Activated T-cell treated with anti-CD3 and anti-CD28 coated beads, Interleukin-2, amount 50 U/mL, for 4 hours (primary cell): ENCODE data around the gene HSPA1B. TPM values are rescaled to one million over a fixed set of nuclear protein-coding genes. Genes with fewer than 3 reads are reported as not detected.
"Not testable (repeated sequence)": the region's sequence is repeated elsewhere in the genome, so short reads cannot be mapped to it uniquely, and the experiment has no call there.

Experiments
- ATAC-seq, 2 donors: fragments of 200-7000 bp; cut with Tn5 transposase; one replicate each; pipeline ENCODE4 v1.10.0; 2021
- DNase-seq: peaks from one replicate; pipeline ENCODE4 v3.0.0-alpha.2; 2020
- H3K27me3 Mint-ChIP-seq: one replicate; pipeline ENCODE4 v1.8.0; 2021; ENCODE audit warnings: low read depth, mixed read lengths
- H3K36me3 Mint-ChIP-seq: one replicate; pipeline ENCODE4 v1.8.0; 2022; ENCODE audit warnings: mixed read lengths; ENCODE audit not compliant: insufficient read depth
- H3K4me1 Mint-ChIP-seq: one replicate; pipeline ENCODE4 v1.8.0; 2021; ENCODE audit warnings: low read depth, mixed read lengths
- H3K4me3 Mint-ChIP-seq: one replicate; pipeline ENCODE4 v1.8.0; 2021; ENCODE audit warnings: mild to moderate bottlenecking, moderate library complexity, mixed read lengths
- H3K9me3 Mint-ChIP-seq: one replicate; pipeline ENCODE4 v1.8.0; 2021; ENCODE audit warnings: mixed read lengths
- total RNA-seq, 3 donors: library from RNA; stranded (reverse); gene quantifications; one replicate each; pipeline ENCODE4 v1.2.1, GENCODE V29; 2021

HSPA1B gene
- total RNA-seq, 3 donors from 2014 or later = 76.1 to 97.7 (median 93.0) TPM

- H3K9me3 Mint-ChIP-seq, H3K4me3 Mint-ChIP-seq: not testable (repeated sequence)
- H3K4me1 Mint-ChIP-seq = peaks cover 13% of the 10 kb centered on the region
These were observed 41.1 kb downstream of the HSPA1B start for GRCh38 chr6:31868658-31868971.

DNA sequence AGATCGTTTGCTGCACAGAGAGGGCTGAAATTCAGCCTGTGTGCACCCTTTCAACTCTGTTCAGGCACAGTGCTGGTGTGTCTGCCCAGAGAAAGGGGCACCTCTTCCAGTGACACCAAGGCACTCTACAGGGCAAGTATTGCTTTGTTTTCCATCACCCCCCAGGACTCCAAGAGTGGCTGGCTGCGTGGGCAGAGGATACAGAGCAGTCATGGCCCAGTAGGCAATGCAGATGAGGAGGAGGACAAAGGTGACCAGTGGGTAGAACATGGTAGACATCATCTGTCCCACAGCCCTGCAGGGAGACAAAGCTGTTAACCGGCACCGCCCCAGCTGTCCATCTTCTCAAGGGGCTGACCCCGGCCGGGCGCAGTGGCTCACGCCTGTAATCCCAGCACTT is 41.8 kb downstream of the HSPA1B start:
- H3K27me3 Mint-ChIP-seq = no peaks in the 10 kb centered on the region
- H3K36me3 Mint-ChIP-seq = no peaks in the 10 kb centered on the region
- ATAC-seq (no peak), DNase-seq (no peak)
- peaks cover 10% of the 10 kb centered on the region for H3K4me1 Mint-ChIP-seq
- no peak overlapping the region for H3K4me3 Mint-ChIP-seq
- no peaks in the 10 kb centered on the region for H3K9me3 Mint-ChIP-seq

More at GRCh38 chr6:31868658-31868971, 41.1 kb downstream of the HSPA1B start:
- H3K36me3 Mint-ChIP-seq, H3K27me3 Mint-ChIP-seq, ATAC-seq, DNase-seq: not testable (repeated sequence)

DNA sequence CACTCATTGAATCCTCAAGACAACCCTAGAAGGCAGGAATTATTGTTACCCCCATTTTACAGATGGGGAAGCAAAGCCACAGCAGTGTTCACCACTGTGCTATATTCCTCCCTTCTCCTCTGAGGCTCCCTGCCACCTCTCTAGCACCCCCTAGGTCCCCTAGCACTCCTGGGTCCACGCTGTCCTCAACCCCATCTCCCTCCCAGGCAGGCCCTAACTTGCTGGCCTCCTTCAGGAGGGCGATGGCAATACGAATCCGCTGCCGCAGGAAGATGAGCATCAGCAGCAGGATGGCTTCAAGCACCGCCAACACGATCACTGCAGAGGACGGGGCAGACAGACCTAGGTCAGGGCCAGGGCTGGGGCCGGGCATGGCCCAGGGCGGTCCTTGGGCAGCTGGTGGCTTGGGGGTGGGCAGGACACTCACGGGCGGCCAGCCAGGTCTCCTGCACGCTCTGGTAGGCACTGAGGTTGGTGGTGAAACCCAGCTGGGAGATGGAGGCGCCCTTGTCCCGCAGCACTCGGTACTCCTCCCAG is 42.9 kb downstream of the HSPA1B start:
- H3K9me3 Mint-ChIP-seq = no peaks in the 10 kb centered on the region
- ATAC-seq = no peak
- DNase-seq = no peak
- no peaks in the 10 kb centered on the region for H3K27me3 Mint-ChIP-seq
- H3K4me1 Mint-ChIP-seq = peaks cover 8% of the 10 kb centered on the region
- no peak overlapping the region for H3K4me3 Mint-ChIP-seq
- no peaks in the 10 kb centered on the region for H3K36me3 Mint-ChIP-seq

DNA sequence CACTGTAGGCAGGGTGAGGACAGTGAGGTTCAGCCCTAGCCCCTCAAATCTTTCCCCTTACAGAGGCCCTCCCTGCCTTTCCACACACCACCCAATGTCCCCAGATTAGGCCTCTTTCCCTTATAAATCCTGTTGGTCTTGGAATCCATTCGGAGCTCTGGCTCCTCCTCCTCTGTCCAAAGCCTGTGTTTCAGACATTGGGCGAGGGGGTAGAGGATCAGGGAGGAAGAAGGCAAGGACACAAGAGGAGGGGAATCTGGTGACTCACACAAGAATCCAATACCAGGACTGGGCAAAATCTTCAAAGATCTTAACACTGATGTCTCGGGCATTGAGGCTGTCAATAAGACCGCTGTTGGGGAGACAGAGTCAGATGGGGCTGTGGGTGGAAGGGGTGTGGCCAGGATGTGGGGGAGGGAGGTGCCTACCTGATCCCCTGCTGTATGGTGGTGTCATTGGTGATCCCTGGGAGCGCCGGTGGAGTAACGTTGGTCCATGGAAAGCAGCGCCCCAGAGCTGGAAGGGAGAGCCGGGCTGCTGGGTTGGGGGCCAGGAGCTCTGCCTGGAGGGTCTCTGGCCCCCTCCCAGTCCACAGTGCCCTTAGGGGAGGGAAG is 43.6 kb downstream of the HSPA1B start:
- ATAC-seq (no peak), DNase-seq (no peak)
- Mint-ChIP-seq H3K9me3 (no peaks in the 10 kb centered on the region), H3K36me3 (no peaks in the 10 kb centered on the region), H3K4me1 (peaks cover 8% of the 10 kb centered on the region), H3K27me3 (no peaks in the 10 kb centered on the region), H3K4me3 (no peak overlapping the region)

GRCh38 chr6:31874084-31874670 is 46.6 kb downstream of the HSPA1B start:
- ATAC-seq (peak in 1 of 2 donors; percentile 23), DNase-seq (no peak)
- no peak overlapping the region for H3K4me3 Mint-ChIP-seq
- peaks cover 8% of the 10 kb centered on the region for H3K4me1 Mint-ChIP-seq
- H3K27me3 Mint-ChIP-seq = no peaks in the 10 kb centered on the region
- no peaks in the 10 kb centered on the region for H3K9me3 Mint-ChIP-seq
- no peaks in the 10 kb centered on the region for H3K36me3 Mint-ChIP-seq

DNA sequence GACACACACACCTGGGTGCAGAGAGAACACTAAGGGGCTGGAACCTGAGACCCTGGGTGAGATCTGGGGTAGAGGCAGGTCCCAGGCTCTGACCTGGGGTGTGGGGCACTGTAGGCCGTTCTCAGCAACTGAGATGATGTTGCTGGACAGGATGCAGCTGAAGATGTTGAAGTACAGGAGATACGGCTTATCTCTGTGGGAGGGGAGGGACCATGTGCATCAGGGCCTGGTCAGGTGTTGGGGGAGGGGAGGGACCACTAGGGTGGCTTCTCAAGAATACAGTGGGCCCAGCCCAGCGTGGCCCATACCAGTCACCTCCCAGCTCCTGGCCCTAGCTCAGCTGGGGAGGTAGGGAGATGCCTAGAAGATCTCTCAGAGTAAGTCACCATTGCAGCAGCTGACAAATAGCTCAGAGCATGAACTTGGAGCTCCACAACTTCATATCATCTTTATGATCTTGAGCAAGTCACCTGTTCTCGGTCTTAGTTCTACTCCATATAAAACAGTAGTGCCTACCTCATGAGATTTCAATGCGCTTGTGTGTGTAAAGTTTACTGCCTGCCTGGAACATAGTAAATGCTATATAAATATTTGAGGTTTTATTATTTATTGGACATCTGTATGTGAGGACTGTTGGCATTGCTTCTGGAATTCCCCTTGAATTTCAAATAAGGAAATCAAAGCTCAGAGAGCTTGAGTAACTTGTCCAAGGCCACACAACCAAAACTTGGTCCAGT is 47.5 kb downstream of the HSPA1B start:
- Mint-ChIP-seq H3K27me3 (no peaks in the 10 kb centered on the region), H3K4me1 (peaks cover 8% of the 10 kb centered on the region), H3K36me3 (peaks cover 4% of the 10 kb centered on the region), H3K9me3 (no peaks in the 10 kb centered on the region), H3K4me3 (no peak overlapping the region)
- ATAC-seq = no peak
- no peak for DNase-seq

DNA sequence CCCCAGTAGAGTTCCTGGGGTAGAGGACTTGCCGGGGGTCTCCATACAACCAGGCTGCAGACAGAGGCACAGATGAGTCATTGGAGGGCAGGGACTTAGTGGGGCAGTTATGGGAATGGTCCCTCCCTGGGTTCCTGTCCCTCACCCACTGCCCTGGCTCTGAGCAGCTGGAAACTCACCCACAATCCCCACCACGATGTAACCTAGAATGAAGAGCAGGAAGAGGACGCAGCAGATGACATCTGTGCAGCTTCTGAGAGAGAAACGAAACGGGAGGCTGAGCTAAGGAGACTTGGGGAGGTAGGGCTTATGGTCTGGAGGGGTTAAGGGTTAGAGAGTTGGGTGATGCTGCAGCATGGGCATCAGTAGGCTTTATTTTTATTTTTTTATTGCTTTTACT is 48.3 kb downstream of the HSPA1B start:
- ATAC-seq = no peak
- DNase-seq = no peak
- Mint-ChIP-seq H3K4me3 (no peak overlapping the region), H3K27me3 (no peaks in the 10 kb centered on the region), H3K4me1 (peaks cover 8% of the 10 kb centered on the region), H3K9me3 (no peaks in the 10 kb centered on the region), H3K36me3 (peaks cover 6% of the 10 kb centered on the region)

DNA sequence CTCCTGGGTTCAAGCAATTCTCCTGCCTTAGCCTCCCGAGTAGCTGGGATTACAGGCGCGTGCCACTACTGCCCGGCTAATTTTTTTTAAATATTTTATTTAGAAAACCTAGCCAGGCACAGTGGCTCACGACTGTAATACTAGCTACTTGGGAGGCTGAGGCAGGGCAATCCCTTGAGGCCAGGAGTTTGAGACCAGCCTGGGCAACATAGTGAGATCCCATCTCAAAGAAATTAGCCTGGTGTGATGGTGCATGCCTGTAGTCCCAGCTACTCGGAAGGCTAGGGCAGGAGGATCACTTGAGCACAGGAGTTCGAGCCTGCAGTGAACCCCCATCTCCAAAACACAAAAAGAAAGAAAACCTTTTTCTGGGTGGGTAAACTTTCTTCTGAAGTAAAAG is 48.8 kb downstream of the HSPA1B start:
- Mint-ChIP-seq H3K4me1 (peaks cover 4% of the 10 kb centered on the region), H3K36me3 (peaks cover 11% of the 10 kb centered on the region), H3K4me3 (no peak overlapping the region), H3K27me3 (no peaks in the 10 kb centered on the region), H3K9me3 (no peaks in the 10 kb centered on the region)
- DNase-seq (no peak), ATAC-seq (no peak)

- H3K9me3 Mint-ChIP-seq = no peaks in the 10 kb centered on the region
- peaks cover 15% of the 10 kb centered on the region for H3K36me3 Mint-ChIP-seq
- H3K4me3 Mint-ChIP-seq = no peak overlapping the region
- no peak for DNase-seq
- no peak for ATAC-seq
- peaks cover 2% of the 10 kb centered on the region for H3K4me1 Mint-ChIP-seq
- no peaks in the 10 kb centered on the region for H3K27me3 Mint-ChIP-seq
These were observed 49.6 kb downstream of the HSPA1B start for GRCh38 chr6:31877125-31877650.

GRCh38 chr6:31877651-31878161 is 50.2 kb downstream of the HSPA1B start:
- Mint-ChIP-seq H3K4me3 (no peak overlapping the region), H3K4me1 (peaks cover 2% of the 10 kb centered on the region), H3K36me3 (peaks cover 19% of the 10 kb centered on the region), H3K9me3 (no peaks in the 10 kb centered on the region), H3K27me3 (no peaks in the 10 kb centered on the region)
- ATAC-seq (no peak), DNase-seq (no peak)

DNA sequence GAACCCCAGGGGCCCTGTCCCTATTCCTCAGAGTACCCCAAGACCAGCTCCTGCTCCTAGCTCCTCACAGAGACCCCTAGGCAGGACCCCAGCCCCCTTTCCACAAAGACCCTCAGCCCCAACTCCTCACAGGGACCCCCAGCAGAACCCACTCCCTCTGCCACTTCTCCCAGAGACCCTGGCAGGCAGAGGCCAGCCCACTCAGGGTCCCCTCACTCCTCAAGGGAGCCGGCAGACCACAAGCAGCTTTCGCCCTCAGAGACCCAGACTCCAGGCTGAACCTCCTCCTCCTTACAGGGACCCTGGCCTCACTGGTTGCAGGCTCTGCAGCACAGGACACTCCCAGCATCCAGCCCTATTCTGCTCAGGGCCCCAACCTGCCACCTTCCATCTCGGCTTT is 50.7 kb downstream of the HSPA1B start:
- Mint-ChIP-seq H3K4me3 (no peak overlapping the region), H3K4me1 (peaks cover 2% of the 10 kb centered on the region), H3K36me3 (peaks cover 24% of the 10 kb centered on the region), H3K9me3 (no peaks in the 10 kb centered on the region), H3K27me3 (no peaks in the 10 kb centered on the region)
- no peak for DNase-seq
- no peak for ATAC-seq

DNA sequence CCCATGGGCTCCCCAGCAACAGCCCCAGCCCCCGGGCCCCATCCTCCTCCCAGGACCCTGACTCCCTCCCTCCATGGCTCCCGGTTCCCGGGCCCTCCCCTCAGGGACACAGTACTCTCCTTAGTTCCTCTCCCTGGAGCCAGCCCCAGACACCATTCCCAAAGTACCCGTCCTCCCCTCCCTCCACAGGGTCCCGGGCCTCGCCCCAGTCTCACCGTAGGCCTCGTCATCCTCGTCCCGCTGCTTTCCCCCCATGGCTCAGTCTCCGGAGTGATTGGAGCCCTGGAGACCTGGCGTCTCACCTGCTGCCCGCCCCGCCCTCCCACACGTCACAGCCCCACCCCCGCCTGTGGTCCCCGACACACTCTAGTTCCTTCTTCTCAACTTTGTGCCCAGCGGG is 51.2 kb downstream of the HSPA1B start, which contains the start of gene SLC44A4:
Gene SLC44A4 (minus strand): TSS at position 272 of the 400 bp plus-strand sequence. CDS start 17 bp downstream, at position 255.
- H3K27me3 Mint-ChIP-seq = no peaks in the 10 kb centered on the region
- H3K4me3 Mint-ChIP-seq = no peak within 1 kb of the TSS
- H3K9me3 Mint-ChIP-seq = no peaks in the 10 kb centered on the region
- peaks cover 24% of the 10 kb centered on the region for H3K36me3 Mint-ChIP-seq
- DNase-seq (no peak), ATAC-seq (peak in 1 of 2 donors; percentile 11)
- H3K4me1 Mint-ChIP-seq = peaks cover 2% of the 10 kb centered on the region

DNA sequence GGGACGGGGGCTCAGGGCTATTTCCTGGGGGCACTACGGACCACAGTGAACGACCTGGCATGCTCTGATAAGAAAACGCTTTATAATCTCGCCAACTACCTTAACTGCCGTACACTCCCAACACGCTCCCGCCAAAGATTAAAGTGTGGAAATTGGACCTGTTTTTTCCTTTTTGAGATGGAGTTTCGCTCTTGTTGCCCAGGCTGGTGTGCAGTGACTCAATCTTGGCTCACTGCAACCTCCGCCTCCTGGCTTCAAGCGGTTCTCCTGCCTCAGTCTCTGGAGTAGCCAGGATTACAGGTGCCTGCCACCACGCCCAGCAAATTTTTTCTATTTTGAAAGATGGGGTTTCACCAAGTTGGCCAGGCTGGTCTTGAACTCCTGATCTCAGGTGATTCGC is 51.6 kb downstream of the HSPA1B start:
- no peaks in the 10 kb centered on the region for H3K27me3 Mint-ChIP-seq
- peaks cover 2% of the 10 kb centered on the region for H3K4me1 Mint-ChIP-seq
- H3K9me3 Mint-ChIP-seq = no peaks in the 10 kb centered on the region
- DNase-seq = no peak
- ATAC-seq = no peak
- H3K4me3 Mint-ChIP-seq = no peak overlapping the region
- peaks cover 24% of the 10 kb centered on the region for H3K36me3 Mint-ChIP-seq
